ENCODE measurements around the gene KIF17. TPM values are rescaled to one million over a fixed set of nuclear protein-coding genes. Genes with fewer than 3 reads are reported as not detected.

KIF17 gene
- polyA plus RNA-seq, 1 of the 3 experiments (the other 2 are of a cell fraction) = 4.3 TPM

GRCh38 chr1:20703124-20703756 is 14.6 kb downstream of the KIF17 start:
- ChIA-PET CTCF (interaction anchor here (2.0 kb wide), 2 partner anchors 492 kb away, joined by 6 to 8 read pairs; no protein-coding TSS in a partner anchor), POLR2A (no interaction called here)
- Histone ChIP-seq H3K9ac (no peak overlapping the region), H3K79me2 (ENCODE audit: insufficient read depth) (no peaks in the 10 kb centered on the region), H3K27me3 (ENCODE audit: insufficient read depth) (no peaks in the 10 kb centered on the region), H3K9me2 (no peaks in the 10 kb centered on the region), H3K4me3 (ENCODE audit: low read depth in 2 of 2, low read length in 1 of 2) (no peak overlapping the region), H3K4me1 (ENCODE audit: control insufficient read depth in 1 of 2, insufficient read depth in 2 of 2, low read depth in 1 of 2, low read length in 1 of 2) (peaks cover 0 to 8% of the 10 kb centered on the region in 2 experiments; a peak in 1 of 4 replicates), H3K27ac (ENCODE audit: low read depth in 2 of 2, low read length in 1 of 2) (no peak overlapping the region), H4K20me1 (ENCODE audit: insufficient read depth) (no peaks in the 10 kb centered on the region), H2AFZ (ENCODE audit: low read depth) (no peak overlapping the region), H3K36me3 (replicated peaks in 1 of 2; ENCODE audit: control insufficient read depth in 1 of 2, insufficient read depth in 2 of 2, low read length in 1 of 2) (no peaks in the 10 kb centered on the region), H3K4me2 (no peak overlapping the region), H3K9me3 (no peaks in the 10 kb centered on the region), H3F3A (replicated peaks; ENCODE audit: insufficient read depth) (peaks cover 5% of the 10 kb centered on the region)
- DNase-seq = no peak
- WGBS (ENCODE audit: low lambda C conversion rate) = 78% methylated on average over 4 of the region's 4 CpGs
- TF ChIP-seq CHD2 (IDR thresholded peaks at IDR 0.05; ENCODE audit: low read length, partially characterized antibody) = no peak
- TF ChIP-seq NFIC (IDR thresholded peaks at IDR 0.05; ENCODE audit: borderline replicate concordance) = no peak
- no peak for TF ChIP-seq JUND (IDR thresholded peaks at IDR 0.05)
- no peak for TF ChIP-seq MAX (IDR thresholded peaks at IDR 0.05; ENCODE audit: low read depth)
- TF ChIP-seq MXI1 (IDR thresholded peaks at IDR 0.05; ENCODE audit: low read depth, low read length) = no peak
- TF ChIP-seq GATA2 (CRISPR knock-in tag; IDR thresholded peaks at IDR 0.05) = no peak
- no peak for TF ChIP-seq PBX3 (IDR thresholded peaks at IDR 0.05)
- TF ChIP-seq, protein P1, sequence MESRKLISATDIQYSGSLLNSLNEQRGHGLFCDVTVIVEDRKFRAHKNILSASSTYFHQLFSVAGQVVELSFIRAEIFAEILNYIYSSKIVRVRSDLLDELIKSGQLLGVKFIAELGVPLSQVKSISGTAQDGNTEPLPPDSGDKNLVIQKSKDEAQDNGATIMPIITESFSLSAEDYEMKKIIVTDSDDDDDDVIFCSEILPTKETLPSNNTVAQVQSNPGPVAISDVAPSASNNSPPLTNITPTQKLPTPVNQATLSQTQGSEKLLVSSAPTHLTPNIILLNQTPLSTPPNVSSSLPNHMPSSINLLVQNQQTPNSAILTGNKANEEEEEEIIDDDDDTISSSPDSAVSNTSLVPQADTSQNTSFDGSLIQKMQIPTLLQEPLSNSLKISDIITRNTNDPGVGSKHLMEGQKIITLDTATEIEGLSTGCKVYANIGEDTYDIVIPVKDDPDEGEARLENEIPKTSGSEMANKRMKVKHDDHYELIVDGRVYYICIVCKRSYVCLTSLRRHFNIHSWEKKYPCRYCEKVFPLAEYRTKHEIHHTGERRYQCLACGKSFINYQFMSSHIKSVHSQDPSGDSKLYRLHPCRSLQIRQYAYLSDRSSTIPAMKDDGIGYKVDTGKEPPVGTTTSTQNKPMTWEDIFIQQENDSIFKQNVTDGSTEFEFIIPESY (IDR thresholded peaks at IDR 0.05; ENCODE audit: borderline replicate concordance, low read depth) = no peak
- TF ChIP-seq EZH2phosphoT487 (IDR thresholded peaks at IDR 0.05; ENCODE audit: borderline replicate concordance, low read depth) = no peak

- H3K36me3 ChIP-seq (replicated peaks in 1 of 2; ENCODE audit: control insufficient read depth in 1 of 2, insufficient read depth in 2 of 2, low read length in 1 of 2) = no peaks in the 10 kb centered on the region
- CTCF ChIA-PET = interaction anchor here (1.1 to 2.0 kb wide), 3 partner anchors 25 to 493 kb away, joined by 3 to 8 read pairs (median 5); no protein-coding TSS in a partner anchor
- DNase-seq = no peak
These were observed 15.4 kb downstream of the KIF17 start for GRCh38 chr1:20702416-20702815.

More at GRCh38 chr1:20702416-20702815, 15.4 kb downstream of the KIF17 start:
- Histone ChIP-seq H3K79me2 (ENCODE audit: insufficient read depth) (no peaks in the 10 kb centered on the region), H2AFZ (ENCODE audit: low read depth) (no peak overlapping the region), H3K4me3 (ENCODE audit: low read depth in 2 of 2, low read length in 1 of 2) (no peak overlapping the region), H3K4me1 (ENCODE audit: control insufficient read depth in 1 of 2, insufficient read depth in 2 of 2, low read depth in 1 of 2, low read length in 1 of 2) (peaks cover 0 to 16% of the 10 kb centered on the region in 2 experiments; a peak in 3 of 4 replicates), H3K27ac (ENCODE audit: low read depth in 2 of 2, low read length in 1 of 2) (no peak overlapping the region), H4K20me1 (ENCODE audit: insufficient read depth) (no peaks in the 10 kb centered on the region), H3K9ac (no peak overlapping the region), H3K9me2 (no peaks in the 10 kb centered on the region), H3K4me2 (no peak overlapping the region), H3F3A (replicated peaks; ENCODE audit: insufficient read depth) (peaks cover 9% of the 10 kb centered on the region), H3K9me3 (no peaks in the 10 kb centered on the region), H3K27me3 (ENCODE audit: insufficient read depth) (no peaks in the 10 kb centered on the region)
- TF ChIP-seq, protein P2, sequence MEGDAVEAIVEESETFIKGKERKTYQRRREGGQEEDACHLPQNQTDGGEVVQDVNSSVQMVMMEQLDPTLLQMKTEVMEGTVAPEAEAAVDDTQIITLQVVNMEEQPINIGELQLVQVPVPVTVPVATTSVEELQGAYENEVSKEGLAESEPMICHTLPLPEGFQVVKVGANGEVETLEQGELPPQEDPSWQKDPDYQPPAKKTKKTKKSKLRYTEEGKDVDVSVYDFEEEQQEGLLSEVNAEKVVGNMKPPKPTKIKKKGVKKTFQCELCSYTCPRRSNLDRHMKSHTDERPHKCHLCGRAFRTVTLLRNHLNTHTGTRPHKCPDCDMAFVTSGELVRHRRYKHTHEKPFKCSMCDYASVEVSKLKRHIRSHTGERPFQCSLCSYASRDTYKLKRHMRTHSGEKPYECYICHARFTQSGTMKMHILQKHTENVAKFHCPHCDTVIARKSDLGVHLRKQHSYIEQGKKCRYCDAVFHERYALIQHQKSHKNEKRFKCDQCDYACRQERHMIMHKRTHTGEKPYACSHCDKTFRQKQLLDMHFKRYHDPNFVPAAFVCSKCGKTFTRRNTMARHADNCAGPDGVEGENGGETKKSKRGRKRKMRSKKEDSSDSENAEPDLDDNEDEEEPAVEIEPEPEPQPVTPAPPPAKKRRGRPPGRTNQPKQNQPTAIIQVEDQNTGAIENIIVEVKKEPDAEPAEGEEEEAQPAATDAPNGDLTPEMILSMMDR (IDR thresholded peaks at IDR 0.05) = peak; percentile 38
- TF ChIP-seq RFX5 (IDR thresholded peaks at IDR 0.05; ENCODE audit: low read length) (no peak), FOXJ3 (CRISPR knock-in tag; IDR thresholded peaks at IDR 0.05) (no peak), SMC3 (IDR thresholded peaks at IDR 0.05; ENCODE audit: low read depth, low read length) (0 out of 2 replicates have a peak, but pooled peaks have one; percentile 30), TEAD4 (IDR thresholded peaks at IDR 0.05; ENCODE audit: borderline replicate concordance, insufficient read depth) (no peak), NRF1 (IDR thresholded peaks at IDR 0.05; ENCODE audit: low read depth, low read length) (no peak), RAD21 (IDR thresholded peaks at IDR 0.05; ENCODE audit: low read length) (peak; percentile 37; the same call in 1 of the 2 replicates), YY1 (IDR thresholded peaks at IDR 0.05; ENCODE audit: low read depth) (no peak), TAF1 (IDR thresholded peaks at IDR 0.05; ENCODE audit: borderline replicate concordance, low read depth, low read length) (no peak), ELF1 (IDR thresholded peaks at IDR 0.05) (no peak), EZH2phosphoT487 (IDR thresholded peaks at IDR 0.05; ENCODE audit: borderline replicate concordance, low read depth) (no peak)
- TF ChIP-seq, protein P1 (IDR thresholded peaks at IDR 0.05; ENCODE audit: borderline replicate concordance, low read depth) = no peak
- WGBS (ENCODE audit: low lambda C conversion rate) = 80% methylated on average over 1 of the region's 1 CpG
- POLR2A ChIA-PET = interaction anchor here (1.0 kb wide), 1 partner anchor 150 kb away, joined by 3 read pairs; the partner anchor contains the start of gene FAM43B

All from SK-N-SH (cell line).